GM12873 (cell line): ENCODE results near the gene ADAMTS13.

ENCODE experiments used
- CTCF ChIP-seq: IDR thresholded peaks from 2 replicates; pipeline ENCODE4 v1.5.1; 2012; ENCODE audit warnings: low read depth, mild to moderate bottlenecking, moderate library complexity, low read length, control low read depth; ENCODE audit not compliant: insufficient read depth; ENCODE audit errors: missing control alignments

ADAMTS13 gene

GRCh38 chr9:133397370-133397769 is 24.8 kb upstream of the ADAMTS13 start:
- no peak for TF ChIP-seq CTCF

GRCh38 chr9:133397895-133398294 is 24.3 kb upstream of the ADAMTS13 start:
- no peak for TF ChIP-seq CTCF

- no peak for TF ChIP-seq CTCF
Measured at GRCh38 chr9:133400292-133400691, 21.9 kb upstream of the ADAMTS13 start.

- TF ChIP-seq CTCF, result no peak
Measured at GRCh38 chr9:133401588-133401987, 20.6 kb upstream of the ADAMTS13 start.

- no peak for TF ChIP-seq CTCF
Measured at GRCh38 chr9:133402689-133403088, 19.5 kb upstream of the ADAMTS13 start.

GRCh38 chr9:133403766-133404453 is 18.3 kb upstream of the ADAMTS13 start:
- peak; percentile 71 for TF ChIP-seq CTCF

GRCh38 chr9:133404454-133405002 is 17.6 kb upstream of the ADAMTS13 start:
- TF ChIP-seq CTCF, result no peak
